ENCODE measurements around the gene NCAPD2.

NCAPD2 gene

GRCh38 chr12:6507102-6507998 is 13.4 kb downstream of the NCAPD2 start:
- TF ChIP-seq CTCF (IDR thresholded peaks at IDR 0.05; ENCODE audit: borderline replicate concordance, control extremely low read depth, extremely low read depth, insufficient read depth, missing control alignments) = no peak
- no peak for DNase-seq (ENCODE audit: low spot score)
- in situ Hi-C loops (cut with MboI; ENCODE audit: low sequenced_read_pairs, unreplicated experiment) = no loop called here

GRCh38 chr12:6508087-6508486 is 14.2 kb downstream of the NCAPD2 start:
- in situ Hi-C loops (cut with MboI; ENCODE audit: low sequenced_read_pairs, unreplicated experiment) = no loop called here
- no peak for DNase-seq (ENCODE audit: low spot score)

GRCh38 chr12:6520186-6520585 is 26.3 kb downstream of the NCAPD2 start:
- TF ChIP-seq CTCF (IDR thresholded peaks at IDR 0.05; ENCODE audit: borderline replicate concordance, control extremely low read depth, extremely low read depth, insufficient read depth, missing control alignments) = no peak
- in situ Hi-C loops (cut with MboI; ENCODE audit: low sequenced_read_pairs, unreplicated experiment) = no loop called here

More at GRCh38 chr12:6508087-6508486, 14.2 kb downstream of the NCAPD2 start:
- no peak for TF ChIP-seq CTCF (IDR thresholded peaks at IDR 0.05; ENCODE audit: borderline replicate concordance, control extremely low read depth, extremely low read depth, insufficient read depth, missing control alignments)

GRCh38 chr12:6522193-6522592 is 28.3 kb downstream of the NCAPD2 start:
- in situ Hi-C loops (cut with MboI; ENCODE audit: low sequenced_read_pairs, unreplicated experiment) = no loop called here
- TF ChIP-seq CTCF (IDR thresholded peaks at IDR 0.05; ENCODE audit: borderline replicate concordance, control extremely low read depth, extremely low read depth, insufficient read depth, missing control alignments) = no peak
- no peak for DNase-seq (ENCODE audit: low spot score)

More at GRCh38 chr12:6520186-6520585, 26.3 kb downstream of the NCAPD2 start:
- DNase-seq (ENCODE audit: low spot score) = no peak

- no peak for TF ChIP-seq CTCF (IDR thresholded peaks at IDR 0.05; ENCODE audit: borderline replicate concordance, control extremely low read depth, extremely low read depth, insufficient read depth, missing control alignments)
- in situ Hi-C loops (cut with MboI; ENCODE audit: low sequenced_read_pairs, unreplicated experiment) = no loop called here
- no peak for DNase-seq (ENCODE audit: low spot score)
Observed at GRCh38 chr12:6523708-6524107, 29.8 kb downstream of the NCAPD2 start.

- no peak for TF ChIP-seq CTCF (IDR thresholded peaks at IDR 0.05; ENCODE audit: borderline replicate concordance, control extremely low read depth, extremely low read depth, insufficient read depth, missing control alignments)
- in situ Hi-C loops (cut with MboI; ENCODE audit: low sequenced_read_pairs, unreplicated experiment) = no loop called here
Observed at GRCh38 chr12:6524648-6525047, 30.7 kb downstream of the NCAPD2 start.

More at GRCh38 chr12:6524648-6525047, 30.7 kb downstream of the NCAPD2 start:
- no peak for DNase-seq (ENCODE audit: low spot score)

Data from GM13976 (cell line).